ENCODE results near the gene POLR2B. TPM values are rescaled to one million over a fixed set of nuclear protein-coding genes. Genes with fewer than 3 reads are reported as not detected.

The POLR2B gene
- total RNA-seq, 2 experiments from 2014 or later, result 106 to 144 TPM

DNA sequence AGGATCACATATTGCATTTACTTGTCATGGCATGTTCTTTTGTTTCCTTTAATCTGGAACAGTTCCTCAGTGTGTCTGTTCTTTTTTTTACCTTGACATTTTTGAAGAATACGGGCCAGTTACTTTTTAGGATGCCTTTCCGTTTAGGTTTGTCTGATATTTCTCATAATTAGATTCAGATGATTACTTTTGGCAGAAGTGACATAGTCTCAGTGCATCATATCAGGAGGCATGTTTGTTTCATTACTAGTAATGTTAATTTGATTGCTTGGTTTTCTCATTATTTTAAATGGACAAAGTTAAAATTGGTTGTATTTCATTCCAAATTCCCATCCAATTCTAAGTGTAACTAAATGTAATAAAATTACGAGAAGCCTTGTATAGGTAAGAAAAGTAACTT is 8.3 kb downstream of the POLR2B start:
- Histone ChIP-seq H3K4me2 (ENCODE audit: low read length) (no peak overlapping the region), H4K20me1 (ENCODE audit: insufficient read depth, low read length) (peaks cover 13% of the 10 kb centered on the region), H3K4me3 (ENCODE audit: low read depth, low read length, poor library complexity, severe bottlenecking) (no peak overlapping the region), H3K9me2 (ENCODE audit: insufficient read depth, low read length) (no peaks in the 10 kb centered on the region), H3K79me2 (ENCODE audit: insufficient read depth, low read depth, low read length) (peaks cover 96% of the 10 kb centered on the region), H3K36me3 (ENCODE audit: insufficient read depth, low read length) (peaks cover 98% of the 10 kb centered on the region), H3K4me1 (ENCODE audit: insufficient read depth, low read length, poor library complexity, severe bottlenecking) (peaks cover 8% of the 10 kb centered on the region), H3K27ac (ENCODE audit: low read depth, low read length, poor library complexity, severe bottlenecking) (no peak overlapping the region), H3K9me3 (ENCODE audit: low read length) (no peaks in the 10 kb centered on the region), H2AFZ (ENCODE audit: low read length) (no peak overlapping the region)
- DNase-seq (ENCODE audit: low spot score), result no peak
- intact Hi-C loops (cut with micrococcal nuclease; ENCODE audit: unreplicated experiment), result no loop called here
- ChIA-PET POLR2A (no interaction called here), CTCF (ENCODE audit: unreplicated experiment) (no interaction called here)
- no TSS peak for BruUV-seq (replicated peaks)
- TF ChIP-seq, protein P1, sequence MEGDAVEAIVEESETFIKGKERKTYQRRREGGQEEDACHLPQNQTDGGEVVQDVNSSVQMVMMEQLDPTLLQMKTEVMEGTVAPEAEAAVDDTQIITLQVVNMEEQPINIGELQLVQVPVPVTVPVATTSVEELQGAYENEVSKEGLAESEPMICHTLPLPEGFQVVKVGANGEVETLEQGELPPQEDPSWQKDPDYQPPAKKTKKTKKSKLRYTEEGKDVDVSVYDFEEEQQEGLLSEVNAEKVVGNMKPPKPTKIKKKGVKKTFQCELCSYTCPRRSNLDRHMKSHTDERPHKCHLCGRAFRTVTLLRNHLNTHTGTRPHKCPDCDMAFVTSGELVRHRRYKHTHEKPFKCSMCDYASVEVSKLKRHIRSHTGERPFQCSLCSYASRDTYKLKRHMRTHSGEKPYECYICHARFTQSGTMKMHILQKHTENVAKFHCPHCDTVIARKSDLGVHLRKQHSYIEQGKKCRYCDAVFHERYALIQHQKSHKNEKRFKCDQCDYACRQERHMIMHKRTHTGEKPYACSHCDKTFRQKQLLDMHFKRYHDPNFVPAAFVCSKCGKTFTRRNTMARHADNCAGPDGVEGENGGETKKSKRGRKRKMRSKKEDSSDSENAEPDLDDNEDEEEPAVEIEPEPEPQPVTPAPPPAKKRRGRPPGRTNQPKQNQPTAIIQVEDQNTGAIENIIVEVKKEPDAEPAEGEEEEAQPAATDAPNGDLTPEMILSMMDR (conservative IDR thresholded peaks at IDR 0.05; ENCODE audit: low read length), result no peak
- TF ChIP-seq EZH2phosphoT487 (IDR thresholded peaks at IDR 0.05; ENCODE audit: borderline replicate concordance, low read depth, low read length), result no peak

DNA sequence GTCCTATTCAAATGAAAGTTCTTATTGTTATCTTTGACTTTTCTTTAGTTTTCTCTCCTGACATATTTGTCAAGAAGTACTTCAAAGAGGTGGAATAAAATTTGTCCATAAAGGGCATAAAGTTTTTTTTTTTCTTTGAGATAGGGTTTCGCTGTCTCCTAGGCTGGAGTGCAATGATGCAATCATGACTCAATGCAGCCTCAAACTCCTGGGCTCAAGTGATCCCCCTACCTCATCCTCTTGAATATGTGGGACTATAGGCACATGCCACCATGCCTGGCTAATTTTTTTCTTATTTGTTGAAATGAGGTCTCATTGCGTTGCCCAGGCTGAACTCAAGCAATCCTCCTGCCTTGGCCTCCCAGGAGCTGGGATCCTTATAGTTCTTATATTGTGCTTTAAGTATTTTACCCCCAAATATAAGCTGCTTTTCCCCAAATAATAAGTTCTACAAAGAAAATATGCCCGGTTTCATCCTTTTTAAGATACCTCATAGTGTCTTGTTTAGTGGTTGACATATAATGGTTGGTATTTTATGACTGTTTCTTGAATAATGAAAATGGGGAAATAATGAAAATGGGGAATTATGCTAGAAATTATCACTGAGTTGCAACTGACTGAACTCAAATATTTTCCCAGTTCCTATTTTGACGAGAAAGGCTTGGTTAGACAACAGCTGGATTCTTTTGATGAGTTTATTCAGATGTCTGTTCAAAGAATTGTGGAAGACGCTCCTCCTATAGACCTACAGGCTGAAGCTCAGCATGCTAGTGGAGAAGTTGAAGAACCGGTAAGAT is 11.6 kb downstream of the POLR2B start:
- Histone ChIP-seq H3K4me3 (ENCODE audit: low read depth, low read length, poor library complexity, severe bottlenecking) (no peak overlapping the region), H3K9me2 (ENCODE audit: insufficient read depth, low read length) (no peaks in the 10 kb centered on the region), H3K4me2 (ENCODE audit: low read length) (no peak overlapping the region), H3K4me1 (ENCODE audit: insufficient read depth, low read length, poor library complexity, severe bottlenecking) (no peaks in the 10 kb centered on the region), H2AFZ (ENCODE audit: low read length) (no peak overlapping the region), H3K79me2 (ENCODE audit: insufficient read depth, low read depth, low read length) (peaks cover 72% of the 10 kb centered on the region), H4K20me1 (ENCODE audit: insufficient read depth, low read length) (0 out of 2 replicates have a peak, but pooled peaks cover 5% of the 10 kb centered on the region), H3K9me3 (ENCODE audit: low read length) (no peaks in the 10 kb centered on the region), H3K36me3 (ENCODE audit: insufficient read depth, low read length) (peaks cover 98% of the 10 kb centered on the region), H3K27ac (ENCODE audit: low read depth, low read length, poor library complexity, severe bottlenecking) (no peak overlapping the region)
- CTCF ChIA-PET (ENCODE audit: unreplicated experiment), result no interaction called here
- no TSS peak for BruUV-seq (replicated peaks)
- TF ChIP-seq EZH2phosphoT487 (IDR thresholded peaks at IDR 0.05; ENCODE audit: borderline replicate concordance, low read depth, low read length), result no peak
- TF ChIP-seq, protein P1 (conservative IDR thresholded peaks at IDR 0.05; ENCODE audit: low read length), result no peak
- POLR2A ChIA-PET, result interaction anchor here (1.6 to 4.6 kb wide), 3 partner anchors 8 to 17 kb away, joined by 4 to 53 read pairs (median 9); partner anchors contain the start of genes NOA1 and POLR2B
- intact Hi-C loops (cut with micrococcal nuclease; ENCODE audit: unreplicated experiment), result no loop called here
- DNase-seq (ENCODE audit: low spot score), result no peak

DNA sequence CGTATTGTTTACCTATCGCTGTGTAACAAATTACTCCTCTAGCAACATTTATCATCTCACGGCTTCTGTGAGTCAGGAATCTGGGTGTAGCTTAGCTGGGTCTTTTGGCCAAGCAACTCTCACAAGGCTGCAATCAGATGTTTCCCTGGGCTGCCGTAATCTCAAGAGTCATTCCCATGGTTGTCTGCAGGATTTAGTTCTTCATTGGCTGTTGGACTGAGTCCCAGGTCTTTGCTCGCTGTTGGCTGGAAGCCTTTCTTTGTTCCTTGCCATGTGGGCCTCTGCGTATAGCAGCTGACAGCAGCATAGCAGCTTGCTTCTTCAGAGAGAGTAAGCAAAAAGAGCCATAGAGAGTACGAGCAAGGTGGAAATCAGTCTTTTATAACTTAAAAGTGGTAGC is 16.8 kb downstream of the POLR2B start:
- Histone ChIP-seq H4K20me1 (ENCODE audit: insufficient read depth, low read length) (0 out of 2 replicates have a peak, but pooled peaks cover 7% of the 10 kb centered on the region), H3K4me2 (ENCODE audit: low read length) (no peak overlapping the region), H3K79me2 (ENCODE audit: insufficient read depth, low read depth, low read length) (peaks cover 26% of the 10 kb centered on the region; the same call in 1 of the 2 replicates), H2AFZ (ENCODE audit: low read length) (no peak overlapping the region), H3K4me1 (ENCODE audit: insufficient read depth, low read length, poor library complexity, severe bottlenecking) (no peaks in the 10 kb centered on the region), H3K36me3 (ENCODE audit: insufficient read depth, low read length) (peaks cover 95% of the 10 kb centered on the region), H3K4me3 (ENCODE audit: low read depth, low read length, poor library complexity, severe bottlenecking) (no peak overlapping the region), H3K9me2 (ENCODE audit: insufficient read depth, low read length) (no peaks in the 10 kb centered on the region), H3K9me3 (ENCODE audit: low read length) (no peaks in the 10 kb centered on the region), H3K27ac (ENCODE audit: low read depth, low read length, poor library complexity, severe bottlenecking) (no peak overlapping the region)
- intact Hi-C loops (cut with micrococcal nuclease; ENCODE audit: unreplicated experiment), result no loop called here
- TF ChIP-seq, protein P1 (conservative IDR thresholded peaks at IDR 0.05; ENCODE audit: low read length), result no peak
- no peak for TF ChIP-seq EZH2phosphoT487 (IDR thresholded peaks at IDR 0.05; ENCODE audit: borderline replicate concordance, low read depth, low read length)
- POLR2A ChIA-PET, result interaction anchor here (1.0 kb wide), 1 partner anchor 21 kb away, joined by 5 read pairs; no protein-coding TSS in a partner anchor
- no TSS peak for BruUV-seq (replicated peaks)
- no peak for DNase-seq (ENCODE audit: low spot score)
- CTCF ChIA-PET (ENCODE audit: unreplicated experiment), result no interaction called here

All from OCI-LY7 (cell line).